GM19438 (cell line): Measurements from ENCODE around the gene LHX6.

Experiments used
- ATAC-seq: cut with Tn5 transposase; IDR thresholded peaks from one replicate; pipeline ENCODE4 v1.9.1; 2021; ENCODE audit warnings: low read depth; ENCODE audit not compliant: unreplicated experiment

The LHX6 gene

GRCh38 chr9:122216798-122217418 lies 11.8 kb downstream of the LHX6 start:
- no peak for ATAC-seq

- ATAC-seq, result no peak
These were observed 12.5 kb downstream of the LHX6 start for GRCh38 chr9:122216138-122216797.

GRCh38 chr9:122215663-122216062 lies 13.1 kb downstream of the LHX6 start:
- no peak for ATAC-seq

- no peak for ATAC-seq
These were observed 14.2 kb downstream of the LHX6 start for GRCh38 chr9:122214507-122214906.

- no peak for ATAC-seq
These were observed 15.0 kb downstream of the LHX6 start for GRCh38 chr9:122213589-122214413.

- no peak for ATAC-seq
These were observed 15.6 kb downstream of the LHX6 start for GRCh38 chr9:122213102-122213588.

- ATAC-seq, result no peak
These were observed 16.2 kb downstream of the LHX6 start for GRCh38 chr9:122212473-122213004.

GRCh38 chr9:122209451-122209850 lies 19.3 kb downstream of the LHX6 start:
- no peak for ATAC-seq

GRCh38 chr9:122207096-122207495 lies 21.7 kb downstream of the LHX6 start:
- ATAC-seq, result no peak

GRCh38 chr9:122206118-122207046 lies 22.4 kb downstream of the LHX6 start:
- no peak for ATAC-seq

GRCh38 chr9:122205176-122205575 lies 23.6 kb downstream of the LHX6 start:
- no peak for ATAC-seq

- no peak for ATAC-seq
These were observed 24.3 kb downstream of the LHX6 start for GRCh38 chr9:122204491-122204890.

GRCh38 chr9:122204055-122204454 lies 24.7 kb downstream of the LHX6 start:
- no peak for ATAC-seq

GRCh38 chr9:122202111-122202510 lies 26.6 kb downstream of the LHX6 start:
- no peak for ATAC-seq

GRCh38 chr9:122201641-122202040 lies 27.1 kb downstream of the LHX6 start:
- ATAC-seq, result no peak

GRCh38 chr9:122200960-122201595 lies 27.7 kb downstream of the LHX6 start:
- no peak for ATAC-seq

GRCh38 chr9:122197882-122198281 lies 30.9 kb downstream of the LHX6 start:
- ATAC-seq, result no peak

- ATAC-seq, result peak; percentile 72
These were observed 31.3 kb downstream of the LHX6 start for GRCh38 chr9:122197426-122197825.

- ATAC-seq, result no peak
These were observed 32.9 kb downstream of the LHX6 start for GRCh38 chr9:122195875-122196274.

GRCh38 chr9:122193651-122194050 lies 35.1 kb downstream of the LHX6 start:
- ATAC-seq, result no peak
